HPDE6-E6E7 (cell line): ENCODE data around the gene PPP3R1.

Experiments
- DNase-seq: peaks from one replicate; pipeline ENCODE4 v3.0.0; 2011; ENCODE audit warnings: missing footprints; ENCODE audit errors: extremely low spot score

PPP3R1 gene

GRCh38 chr2:68258851-68259250, 6.5 kb upstream of the PPP3R1 start:
- no peak for DNase-seq

GRCh38 chr2:68256093-68256450, 3.7 kb upstream of the PPP3R1 start:
- DNase-seq: no peak

GRCh38 chr2:68253219-68254068, 1.1 kb upstream of the PPP3R1 start:
- DNase-seq: no peak

- DNase-seq: no peak
These were observed 405 bp downstream of the PPP3R1 start for GRCh38 chr2:68251855-68252399.

GRCh38 chr2:68251187-68251854, 1.0 kb downstream of the PPP3R1 start:
- DNase-seq: peak; percentile 76

- DNase-seq: no peak
These were observed 1.6 kb downstream of the PPP3R1 start for GRCh38 chr2:68250652-68251186.

GRCh38 chr2:68250196-68250595, 2.1 kb downstream of the PPP3R1 start:
- no peak for DNase-seq

GRCh38 chr2:68248806-68249205, 3.5 kb downstream of the PPP3R1 start:
- DNase-seq: no peak

- DNase-seq: no peak
These were observed 4.0 kb downstream of the PPP3R1 start for GRCh38 chr2:68248361-68248760.

GRCh38 chr2:68246396-68246795, 5.9 kb downstream of the PPP3R1 start:
- DNase-seq: no peak

GRCh38 chr2:68245672-68246071, 6.7 kb downstream of the PPP3R1 start:
- no peak for DNase-seq

- no peak for DNase-seq
These were observed 7.3 kb downstream of the PPP3R1 start for GRCh38 chr2:68245066-68245465.

GRCh38 chr2:68244456-68244855, 7.9 kb downstream of the PPP3R1 start:
- DNase-seq: no peak

GRCh38 chr2:68241732-68242131, 10.6 kb downstream of the PPP3R1 start:
- no peak for DNase-seq

GRCh38 chr2:68240446-68240845, 11.9 kb downstream of the PPP3R1 start:
- no peak for DNase-seq

GRCh38 chr2:68238955-68239822, 13.1 kb downstream of the PPP3R1 start:
- no peak for DNase-seq

- no peak for DNase-seq
These were observed 14.3 kb downstream of the PPP3R1 start for GRCh38 chr2:68237976-68238580.

GRCh38 chr2:68237404-68237803, 14.9 kb downstream of the PPP3R1 start:
- DNase-seq: no peak

- no peak for DNase-seq
These were observed 15.5 kb downstream of the PPP3R1 start for GRCh38 chr2:68236876-68237275.

GRCh38 chr2:68236103-68236734, 16.1 kb downstream of the PPP3R1 start:
- DNase-seq: no peak

- no peak for DNase-seq
These were observed 17.2 kb downstream of the PPP3R1 start for GRCh38 chr2:68235090-68235489.
